Loucy (cell line): ENCODE measurements around the gene MYO5B.

Experiments
- EZH2phosphoT487 ChIP-seq: fragments of 200-600 bp; IDR thresholded peaks from 2 replicates; pipeline ENCODE4 v1.6.1; 2018; ENCODE audit warnings: antibody characterized with exemption, mild to moderate bottlenecking, moderate library complexity, borderline replicate concordance
- TF ChIP-seq, protein P1 (sequence below): fragments of 200-600 bp; sonication (generic); conservative IDR thresholded peaks from 2 replicates; pipeline ENCODE4 v1.5.1; 2014; ENCODE audit warnings: mild to moderate bottlenecking, antibody characterized with exemption, low read length

- TF ChIP-seq, protein P1, sequence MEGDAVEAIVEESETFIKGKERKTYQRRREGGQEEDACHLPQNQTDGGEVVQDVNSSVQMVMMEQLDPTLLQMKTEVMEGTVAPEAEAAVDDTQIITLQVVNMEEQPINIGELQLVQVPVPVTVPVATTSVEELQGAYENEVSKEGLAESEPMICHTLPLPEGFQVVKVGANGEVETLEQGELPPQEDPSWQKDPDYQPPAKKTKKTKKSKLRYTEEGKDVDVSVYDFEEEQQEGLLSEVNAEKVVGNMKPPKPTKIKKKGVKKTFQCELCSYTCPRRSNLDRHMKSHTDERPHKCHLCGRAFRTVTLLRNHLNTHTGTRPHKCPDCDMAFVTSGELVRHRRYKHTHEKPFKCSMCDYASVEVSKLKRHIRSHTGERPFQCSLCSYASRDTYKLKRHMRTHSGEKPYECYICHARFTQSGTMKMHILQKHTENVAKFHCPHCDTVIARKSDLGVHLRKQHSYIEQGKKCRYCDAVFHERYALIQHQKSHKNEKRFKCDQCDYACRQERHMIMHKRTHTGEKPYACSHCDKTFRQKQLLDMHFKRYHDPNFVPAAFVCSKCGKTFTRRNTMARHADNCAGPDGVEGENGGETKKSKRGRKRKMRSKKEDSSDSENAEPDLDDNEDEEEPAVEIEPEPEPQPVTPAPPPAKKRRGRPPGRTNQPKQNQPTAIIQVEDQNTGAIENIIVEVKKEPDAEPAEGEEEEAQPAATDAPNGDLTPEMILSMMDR, result no peak
- TF ChIP-seq EZH2phosphoT487, result no peak
Measured at GRCh38 chr18:49905771-49906170, 289.2 kb downstream of the MYO5B start.
